ENCODE results near the gene TEX29. TPM values are rescaled to one million over a fixed set of nuclear protein-coding genes. Genes with fewer than 3 reads are reported as not detected.

The TEX29 gene
- total RNA-seq, 1 donor from 2014 or later, result 0.97 TPM

DNA sequence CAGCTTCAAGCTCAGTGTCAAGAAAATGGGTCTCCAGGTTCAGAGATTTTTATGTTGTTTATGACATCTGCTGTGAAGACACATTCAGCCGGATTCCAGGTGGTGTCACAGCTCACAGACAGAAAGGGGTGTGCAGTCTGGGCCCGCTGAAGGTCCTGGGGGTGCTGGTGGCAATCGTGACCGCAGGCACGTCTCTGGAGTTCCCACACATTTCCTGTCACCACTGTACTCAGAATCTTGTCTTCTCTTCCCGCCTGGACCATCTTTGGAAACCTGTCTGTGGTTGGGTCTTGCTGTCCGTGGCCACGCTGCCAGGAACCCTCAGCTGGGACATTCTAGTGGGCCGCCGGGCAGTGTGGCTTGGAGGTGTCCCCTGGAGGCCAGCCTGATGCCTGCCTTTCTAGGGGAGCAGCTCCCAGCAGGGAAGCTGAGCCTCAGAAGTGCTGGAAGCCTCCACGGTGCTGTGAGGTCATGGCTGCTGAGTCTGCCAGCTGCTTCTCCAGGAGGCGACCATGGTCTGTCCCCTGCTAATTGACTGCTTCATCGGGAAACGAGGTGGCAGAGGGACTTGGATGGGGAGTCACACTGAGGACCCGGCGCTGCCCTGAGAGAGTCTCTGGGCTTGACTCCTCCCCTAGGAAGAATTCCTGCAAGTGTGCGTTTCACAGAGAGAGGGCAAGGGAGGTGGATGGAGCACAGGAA lies 3.7 kb downstream of the TEX29 start:
- Histone ChIP-seq H3K27ac (no peak overlapping the region), H3K4me1 (no peaks in the 10 kb centered on the region), H3K4me3 (no peak overlapping the region), H3K27me3 (ENCODE audit: low read depth) (no peaks in the 10 kb centered on the region), H3K9me3 (no peaks in the 10 kb centered on the region), H3K36me3 (no peaks in the 10 kb centered on the region)
- ATAC-seq (no peak), DNase-seq (no peak)
- TF ChIP-seq, protein P1, sequence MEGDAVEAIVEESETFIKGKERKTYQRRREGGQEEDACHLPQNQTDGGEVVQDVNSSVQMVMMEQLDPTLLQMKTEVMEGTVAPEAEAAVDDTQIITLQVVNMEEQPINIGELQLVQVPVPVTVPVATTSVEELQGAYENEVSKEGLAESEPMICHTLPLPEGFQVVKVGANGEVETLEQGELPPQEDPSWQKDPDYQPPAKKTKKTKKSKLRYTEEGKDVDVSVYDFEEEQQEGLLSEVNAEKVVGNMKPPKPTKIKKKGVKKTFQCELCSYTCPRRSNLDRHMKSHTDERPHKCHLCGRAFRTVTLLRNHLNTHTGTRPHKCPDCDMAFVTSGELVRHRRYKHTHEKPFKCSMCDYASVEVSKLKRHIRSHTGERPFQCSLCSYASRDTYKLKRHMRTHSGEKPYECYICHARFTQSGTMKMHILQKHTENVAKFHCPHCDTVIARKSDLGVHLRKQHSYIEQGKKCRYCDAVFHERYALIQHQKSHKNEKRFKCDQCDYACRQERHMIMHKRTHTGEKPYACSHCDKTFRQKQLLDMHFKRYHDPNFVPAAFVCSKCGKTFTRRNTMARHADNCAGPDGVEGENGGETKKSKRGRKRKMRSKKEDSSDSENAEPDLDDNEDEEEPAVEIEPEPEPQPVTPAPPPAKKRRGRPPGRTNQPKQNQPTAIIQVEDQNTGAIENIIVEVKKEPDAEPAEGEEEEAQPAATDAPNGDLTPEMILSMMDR (IDR thresholded peaks at IDR 0.05), result no peak
- intact Hi-C loops (cut with DNase I), result no loop called here

DNA sequence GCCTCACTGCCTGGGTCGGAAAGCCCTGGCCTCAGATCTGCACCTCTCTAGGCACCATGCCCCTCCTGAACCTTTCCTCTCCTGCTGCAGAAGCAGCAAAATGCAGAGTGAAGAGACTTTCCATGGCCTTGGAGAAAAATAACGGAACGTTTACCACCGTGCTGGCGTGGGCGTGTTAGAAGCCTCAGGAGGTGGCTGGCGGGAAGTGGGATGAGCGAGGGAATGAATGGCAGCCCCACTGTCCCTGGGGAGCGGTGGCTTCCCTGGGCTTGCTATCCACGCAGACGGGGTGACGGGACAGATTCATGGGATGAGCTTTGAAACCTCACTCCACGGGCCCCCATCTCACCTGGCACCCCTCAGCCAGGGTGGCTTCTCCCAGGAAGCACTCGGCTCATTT lies 4.3 kb downstream of the TEX29 start:
- H3K4me3 ChIP-seq, result no peak overlapping the region
- intact Hi-C loops (cut with DNase I), result no loop called here
- ATAC-seq (no peak), DNase-seq (no peak)
- H3K4me1 ChIP-seq, result no peaks in the 10 kb centered on the region
- no peaks in the 10 kb centered on the region for H3K27me3 ChIP-seq (ENCODE audit: low read depth)
- no peaks in the 10 kb centered on the region for H3K9me3 ChIP-seq
- H3K36me3 ChIP-seq, result no peaks in the 10 kb centered on the region
- no peak overlapping the region for H3K27ac ChIP-seq
- TF ChIP-seq, protein P1 (IDR thresholded peaks at IDR 0.05), result no peak

DNA sequence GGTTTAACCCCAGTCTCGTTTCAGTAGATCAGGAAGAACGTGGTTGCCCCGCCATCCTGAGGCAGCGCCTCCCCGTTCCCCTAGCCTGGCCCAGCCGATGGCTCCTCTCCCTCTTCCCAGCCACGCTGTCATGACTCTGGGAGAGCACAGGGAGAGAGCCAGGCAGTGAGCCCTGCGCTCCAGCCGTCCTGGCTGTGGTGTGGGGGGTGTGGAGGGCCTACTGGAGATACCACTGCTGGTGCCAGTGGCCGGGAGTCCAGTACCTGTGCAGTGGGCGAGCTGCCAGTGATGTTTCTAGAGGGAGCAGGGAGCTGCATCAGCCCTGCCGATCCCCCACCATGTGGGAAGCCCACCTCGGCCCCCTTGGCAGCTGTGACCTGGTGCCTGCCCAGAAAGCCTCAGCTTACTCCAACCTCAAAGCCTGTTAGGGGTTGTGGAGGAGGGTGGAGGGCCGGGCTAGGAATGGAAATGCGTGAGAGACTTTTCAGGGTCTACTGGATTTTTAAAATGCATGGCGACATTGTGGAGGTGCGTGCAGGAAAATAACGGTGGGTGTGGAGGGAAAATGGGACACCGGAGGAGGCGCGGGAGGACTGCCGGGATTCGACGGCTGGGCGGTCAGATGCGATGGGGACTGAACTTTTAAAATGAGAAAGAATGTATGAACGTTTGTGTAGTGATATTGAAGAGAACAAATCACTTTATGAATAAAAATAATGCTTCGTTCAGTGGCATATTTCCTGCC lies 4.9 kb downstream of the TEX29 start:
- intact Hi-C loops (cut with DNase I), result no loop called here
- DNase-seq (no peak), ATAC-seq (no peak)
- no peaks in the 10 kb centered on the region for H3K27me3 ChIP-seq (ENCODE audit: low read depth)
- no peaks in the 10 kb centered on the region for H3K9me3 ChIP-seq
- H3K4me1 ChIP-seq, result no peaks in the 10 kb centered on the region
- H3K36me3 ChIP-seq, result no peaks in the 10 kb centered on the region
- TF ChIP-seq, protein P1 (IDR thresholded peaks at IDR 0.05), result no peak
- H3K4me3 ChIP-seq, result no peak overlapping the region
- H3K27ac ChIP-seq, result no peak overlapping the region

DNA sequence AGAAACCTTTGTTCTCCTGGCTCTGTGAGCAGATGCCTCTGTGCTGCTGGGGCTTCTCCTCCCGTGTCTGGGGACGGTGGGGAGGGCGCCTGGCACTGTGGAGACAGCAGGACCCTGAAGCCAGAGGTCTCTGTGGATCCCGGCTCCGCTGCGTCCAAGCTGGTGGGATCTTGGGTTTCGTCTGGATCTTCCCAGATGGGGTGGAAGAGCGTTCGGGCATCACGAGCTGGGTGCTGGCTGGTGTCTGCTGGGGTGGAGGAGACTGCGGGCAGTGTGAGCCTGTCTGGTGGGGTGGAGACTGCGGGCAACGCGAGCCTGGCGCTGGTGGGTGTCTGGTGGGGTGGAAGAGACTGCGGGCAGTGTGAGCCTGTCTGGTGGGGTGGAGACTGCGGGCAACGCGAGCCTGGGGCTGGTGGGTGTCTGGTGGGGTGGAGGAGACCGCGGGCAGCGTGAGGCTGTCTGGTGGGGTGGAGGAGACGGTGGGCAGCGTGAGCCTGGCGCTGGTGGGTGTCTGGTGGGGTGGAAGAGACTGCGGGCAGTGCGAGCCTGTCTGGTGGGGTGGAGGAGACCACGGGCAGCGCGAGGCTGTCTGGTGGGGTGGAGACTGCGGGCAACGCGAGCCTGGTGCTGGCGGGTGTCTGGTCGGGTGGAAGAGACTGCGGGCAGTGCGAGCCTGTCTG lies 5.6 kb downstream of the TEX29 start:
- no peaks in the 10 kb centered on the region for H3K4me1 ChIP-seq
- H3K27me3 ChIP-seq (ENCODE audit: low read depth), result no peaks in the 10 kb centered on the region
- H3K4me3 ChIP-seq, result no peak overlapping the region
- DNase-seq, result no peak
- H3K36me3 ChIP-seq, result no peaks in the 10 kb centered on the region
- intact Hi-C loops (cut with DNase I), result no loop called here
- H3K9me3 ChIP-seq, result no peaks in the 10 kb centered on the region
- no peak overlapping the region for H3K27ac ChIP-seq
- TF ChIP-seq, protein P1 (IDR thresholded peaks at IDR 0.05), result no peak
- no peak for ATAC-seq

DNA sequence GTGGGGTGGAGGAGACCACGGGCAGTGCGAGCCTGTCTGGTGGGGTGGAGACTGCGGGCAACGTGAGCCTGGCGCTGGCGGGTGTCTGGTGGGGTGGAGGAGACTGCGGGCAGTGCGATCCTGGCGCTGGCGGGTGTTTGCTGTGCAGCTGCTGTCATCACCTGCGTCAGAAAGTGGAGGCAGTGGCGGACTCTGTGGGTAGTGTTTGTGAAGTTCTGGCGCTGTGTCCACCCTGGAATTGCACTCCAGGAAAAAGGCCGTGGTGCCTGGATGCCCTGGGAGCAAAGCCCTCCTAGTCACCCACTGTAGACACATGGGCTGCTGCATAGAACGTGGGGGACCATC lies 6.2 kb downstream of the TEX29 start:
- intact Hi-C loops (cut with DNase I), result no loop called here
- TF ChIP-seq, protein P1 (IDR thresholded peaks at IDR 0.05), result no peak
- DNase-seq, result no peak

More for the DNA sequence above, 6.2 kb downstream of the TEX29 start:
- Histone ChIP-seq H3K9me3 (no peaks in the 10 kb centered on the region), H3K36me3 (no peaks in the 10 kb centered on the region), H3K4me3 (no peak overlapping the region), H3K27ac (no peak overlapping the region), H3K4me1 (no peaks in the 10 kb centered on the region), H3K27me3 (ENCODE audit: low read depth) (no peaks in the 10 kb centered on the region)
- no peak for ATAC-seq
